Lung (tissue), 12 donors: ENCODE data around the gene MMRN1. TPM values are rescaled to one million over a fixed set of nuclear protein-coding genes. Genes with fewer than 3 reads are reported as not detected.

Experiments
- ATAC-seq: fragments of 200-7000 bp; cut with Tn5 transposase; one replicate; pipeline ENCODE4 v1.9.1; 2020; ENCODE audit warnings: moderate number of reproducible peaks; ENCODE audit not compliant: insufficient read depth, low FRiP score
- DNase-seq, 3 donors: peaks; one replicate each; pipeline ENCODE4 v3.0.0-alpha.2; 2013 to 2017
- H3K27ac ChIP-seq, 2 donors: one replicate each; pipeline ENCODE4 v1.5.1; 2013; ENCODE audit warnings: mild to moderate bottlenecking in 2 of 2, moderate library complexity in 2 of 2, control low read depth in 1 of 2, inconsistent platforms in 1 of 2, low read depth in 1 of 2, low read length in 1 of 2
- H3K27me3 ChIP-seq, 3 donors: one replicate each; pipeline ENCODE4 v1.5.1; 2013; ENCODE audit warnings: low read length in 2 of 3; ENCODE audit not compliant: control insufficient read depth in 3 of 3, insufficient read depth in 3 of 3
- H3K36me3 ChIP-seq, 4 donors: one replicate each; pipeline ENCODE4 v1.5.1; 2013; ENCODE audit warnings: low read length in 4 of 4, mild to moderate bottlenecking in 1 of 4, moderate library complexity in 1 of 4; ENCODE audit not compliant: control insufficient read depth in 4 of 4, insufficient read depth in 4 of 4
- H3K4me1 ChIP-seq, 5 donors: one replicate each; pipeline ENCODE4 v1.5.1; 2013; ENCODE audit warnings: low read length in 5 of 5, mild to moderate bottlenecking in 2 of 5, moderate library complexity in 1 of 5; ENCODE audit not compliant: control insufficient read depth in 5 of 5, insufficient read depth in 5 of 5
- H3K4me3 ChIP-seq: one replicate; pipeline ENCODE4 v1.5.1; 2013; ENCODE audit warnings: mild to moderate bottlenecking, control low read depth, moderate library complexity
- H3K9ac ChIP-seq, 2 donors: one replicate each; pipeline ENCODE4 v1.5.1; 2013; ENCODE audit warnings: low read length in 2 of 2, control low read depth in 1 of 2; ENCODE audit not compliant: insufficient read depth in 1 of 2
- H3K9me3 ChIP-seq, 4 donors: one replicate each; pipeline ENCODE4 v1.5.1; 2013; ENCODE audit warnings: low read length in 3 of 4, mild to moderate bottlenecking in 1 of 4, moderate library complexity in 1 of 4; ENCODE audit not compliant: control insufficient read depth in 4 of 4, insufficient read depth in 3 of 4
- WGBS, 2 donors: extraction: QIAGEN DNeasy Blood & Tissue Kit; methylation state at CpG; one replicate each; pipeline ENCODE4 v1.1.7; 2013; 5-methylcytosine and 5-hydroxymethylcytosine counted together
- polyA plus RNA-seq, 2 donors: library from polyadenylated mRNA; stranded (reverse); fragments of 200-250 nt; gene quantifications; one replicate each; pipeline ENCODE4 v1.2.1, GENCODE V29; 2013
- total RNA-seq, 2 donors: library from RNA; depleted of rRNA in 1 of 2; stranded (reverse); fragments of >200 nt in 1 of 2; gene quantifications; one replicate each; pipeline ENCODE4 v1.2.1, GENCODE V29; 2014 to 2021
- TF ChIP-seq, protein P1 (sequence below): IDR thresholded peaks from 2 replicates; pipeline ENCODE4 v1.5.1; 2012; ENCODE audit warnings: mild to moderate bottlenecking; ENCODE audit errors: control extremely low read depth, extremely low read depth
- donor health status: control.
- donor health status: control.
- donor health status: Bipolar disorder and iron deficiency.
- donor health status: healthy.
- donor health status: DM: yes; HTN: yes; CAD: no.

Gene MMRN1
- total and polyA plus RNA-seq, 4 donors: 10.2 to 37.4 (median 26.2) TPM

GRCh38 chr4:89860971-89861370, 33.7 kb upstream of the MMRN1 start:
- peaks cover 0 to 4% (median 0%) of the 10 kb centered on the region in 4 donors for H3K9me3 ChIP-seq

DNA sequence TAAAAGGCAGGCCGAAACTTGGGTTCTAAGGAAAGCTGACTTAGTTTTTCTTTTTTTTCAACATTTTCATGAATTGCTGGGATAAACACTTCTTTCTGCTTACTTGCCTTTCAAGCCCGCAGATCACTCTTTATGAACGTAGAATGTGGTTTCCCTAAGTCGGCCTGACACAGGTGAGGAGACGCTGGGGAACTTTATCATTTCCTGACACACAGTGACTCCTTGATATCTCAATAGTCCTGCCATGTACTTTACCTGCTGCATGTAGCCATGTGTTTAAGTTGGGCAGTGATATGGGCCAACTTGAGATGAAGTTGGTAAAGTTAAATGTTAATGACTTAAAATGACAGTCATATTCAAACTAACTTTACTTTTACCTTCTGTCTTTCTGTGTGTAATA, 31.1 kb upstream of the MMRN1 start:
- no peaks in the 10 kb centered on the region for H3K36me3 ChIP-seq
- no peak overlapping the region for H3K9ac ChIP-seq
- H3K9me3 ChIP-seq: no peaks in the 10 kb centered on the region
- no peaks in the 10 kb centered on the region for H3K27me3 ChIP-seq
- 50 to 60% methylated on average over 5 of the region's 5 CpGs for WGBS, 2 donors
- H3K4me1 ChIP-seq: no peaks in the 10 kb centered on the region
- TF ChIP-seq, protein P1, sequence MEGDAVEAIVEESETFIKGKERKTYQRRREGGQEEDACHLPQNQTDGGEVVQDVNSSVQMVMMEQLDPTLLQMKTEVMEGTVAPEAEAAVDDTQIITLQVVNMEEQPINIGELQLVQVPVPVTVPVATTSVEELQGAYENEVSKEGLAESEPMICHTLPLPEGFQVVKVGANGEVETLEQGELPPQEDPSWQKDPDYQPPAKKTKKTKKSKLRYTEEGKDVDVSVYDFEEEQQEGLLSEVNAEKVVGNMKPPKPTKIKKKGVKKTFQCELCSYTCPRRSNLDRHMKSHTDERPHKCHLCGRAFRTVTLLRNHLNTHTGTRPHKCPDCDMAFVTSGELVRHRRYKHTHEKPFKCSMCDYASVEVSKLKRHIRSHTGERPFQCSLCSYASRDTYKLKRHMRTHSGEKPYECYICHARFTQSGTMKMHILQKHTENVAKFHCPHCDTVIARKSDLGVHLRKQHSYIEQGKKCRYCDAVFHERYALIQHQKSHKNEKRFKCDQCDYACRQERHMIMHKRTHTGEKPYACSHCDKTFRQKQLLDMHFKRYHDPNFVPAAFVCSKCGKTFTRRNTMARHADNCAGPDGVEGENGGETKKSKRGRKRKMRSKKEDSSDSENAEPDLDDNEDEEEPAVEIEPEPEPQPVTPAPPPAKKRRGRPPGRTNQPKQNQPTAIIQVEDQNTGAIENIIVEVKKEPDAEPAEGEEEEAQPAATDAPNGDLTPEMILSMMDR: no peak
- H3K27ac ChIP-seq: no peak overlapping the region
- ATAC-seq: no peak
- no peak overlapping the region for H3K4me3 ChIP-seq
- no peak for DNase-seq

More at GRCh38 chr4:89860971-89861370, 33.7 kb upstream of the MMRN1 start:
- no peaks in the 10 kb centered on the region for H3K36me3 ChIP-seq
- no peak overlapping the region for H3K9ac ChIP-seq
- ATAC-seq (no peak), DNase-seq (no peak)
- no peaks in the 10 kb centered on the region for H3K4me1 ChIP-seq
- H3K27me3 ChIP-seq: no peaks in the 10 kb centered on the region
- WGBS, 2 donors: 95 to 96% methylated on average over 5 of the region's 5 CpGs
- H3K27ac ChIP-seq: no peak overlapping the region
- TF ChIP-seq, protein P1: no peak
- H3K4me3 ChIP-seq: no peak overlapping the region

DNA sequence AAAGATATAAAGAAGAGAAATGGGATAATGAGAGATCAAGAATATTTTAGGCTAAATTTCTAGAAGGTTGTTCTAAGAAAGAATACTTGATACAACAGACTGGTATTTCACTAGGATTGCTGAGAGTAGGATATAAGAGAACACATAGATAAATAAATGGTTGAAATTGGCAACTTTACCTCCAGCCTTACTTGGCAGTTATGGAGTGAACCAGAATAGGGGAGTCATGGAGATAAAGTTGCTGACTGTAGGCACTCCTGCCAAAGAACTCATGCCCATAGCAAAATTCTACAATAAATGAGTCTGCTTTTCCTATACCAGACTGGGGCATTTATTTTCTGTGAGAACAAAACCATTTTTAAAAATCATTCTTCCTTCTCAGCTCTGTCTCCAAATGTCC, 26.4 kb upstream of the MMRN1 start:
- Histone ChIP-seq H3K27me3 (no peaks in the 10 kb centered on the region), H3K9ac (no peak overlapping the region), H3K4me1 (no peaks in the 10 kb centered on the region), H3K4me3 (no peak overlapping the region), H3K9me3 (no peaks in the 10 kb centered on the region), H3K36me3 (no peaks in the 10 kb centered on the region), H3K27ac (no peak overlapping the region)
- TF ChIP-seq, protein P1: no peak
- ATAC-seq: no peak
- no peak for DNase-seq

DNA sequence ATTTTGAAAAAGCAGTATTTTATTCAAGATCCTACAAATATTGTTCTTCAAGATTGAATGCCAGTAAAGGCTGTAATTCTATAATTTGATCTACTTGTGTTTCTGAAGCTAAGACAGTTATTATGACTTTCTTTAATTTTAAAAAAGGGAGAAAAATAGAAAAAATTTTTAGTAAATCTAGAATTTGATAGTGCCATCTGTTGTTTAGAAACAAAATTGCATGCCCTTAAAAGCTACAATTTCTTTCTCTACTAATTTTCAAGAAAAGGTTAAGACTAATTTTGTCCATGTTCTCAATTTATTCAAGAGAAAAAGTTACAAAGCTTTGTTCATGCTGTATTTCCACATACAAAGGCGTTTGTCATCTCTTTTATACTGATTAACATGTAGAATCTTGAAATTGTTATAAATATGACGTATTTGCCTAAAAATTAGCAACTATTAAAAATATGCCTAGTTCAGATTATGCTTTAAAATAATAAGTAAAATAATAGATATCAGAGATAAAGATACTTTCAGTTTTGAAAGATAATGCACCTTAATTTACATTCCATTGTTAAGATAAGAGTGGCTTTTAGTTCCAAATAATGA, 25.6 kb upstream of the MMRN1 start:
- H3K4me1 ChIP-seq: no peaks in the 10 kb centered on the region
- ATAC-seq: no peak
- no peaks in the 10 kb centered on the region for H3K9me3 ChIP-seq
- DNase-seq: peak in 2 of 3 donors; percentile 28 to 32
- no peaks in the 10 kb centered on the region for H3K36me3 ChIP-seq
- 68 to 75% methylated on average over 2 of the region's 2 CpGs for WGBS, 2 donors
- TF ChIP-seq, protein P1: no peak
- H3K27ac ChIP-seq: no peak overlapping the region
- H3K9ac ChIP-seq: no peak overlapping the region
- no peaks in the 10 kb centered on the region for H3K27me3 ChIP-seq
- no peak overlapping the region for H3K4me3 ChIP-seq
